ENCODE data around the gene APOO. TPM values are rescaled to one million over a fixed set of nuclear protein-coding genes. Genes with fewer than 3 reads are reported as not detected.

The APOO gene
- total and polyA plus RNA-seq, 2 of the 13 experiments (the other 11 are each of a cell fraction or from before 2014, with no cell fraction given) = 9.7 to 22.1 TPM

- Histone ChIP-seq H3K4me1 (ENCODE audit: insufficient read depth, low read length) (peaks cover 16% of the 10 kb centered on the region), H3K4me2 (ENCODE audit: low read depth, low read length) (no peak overlapping the region), H2AFZ (ENCODE audit: low read length) (no peak overlapping the region), H3K9ac (ENCODE audit: insufficient read depth, low read depth, low read length) (no peak overlapping the region), H3K4me3 (replicated peaks in 1 of 3; ENCODE audit: insufficient read depth in 1 of 3, low read depth in 2 of 3, low read length in 3 of 3) (no peak overlapping the region), H3K27me3 (ENCODE audit: control insufficient read depth in 1 of 2, insufficient read depth in 2 of 2, low read length in 2 of 2) (no peaks in the 10 kb centered on the region), H3K27ac (ENCODE audit: extremely low read length, insufficient read depth, low read length) (no peak overlapping the region), H3K79me2 (ENCODE audit: insufficient read depth, low read length) (no peaks in the 10 kb centered on the region), H3K9me3 (ENCODE audit: low read length) (no peaks in the 10 kb centered on the region), H3K36me3 (replicated peaks in 1 of 2; ENCODE audit: control insufficient read depth in 1 of 2, insufficient read depth in 2 of 2, low read length in 2 of 2) (no peaks in the 10 kb centered on the region), H4K20me1 (ENCODE audit: insufficient read depth, low read length) (no peaks in the 10 kb centered on the region)
- no peak for ATAC-seq
- in situ Hi-C loops (cut with HindIII; ENCODE audit: extremely low pct_ligation_motif_present, low pct_unique_long_range_greater_than_20kb) (no loop called here), intact Hi-C loops (cut with micrococcal nuclease; ENCODE audit: unreplicated experiment) (no loop called here)
- DNase-seq (ENCODE audit: low spot score) = no peak
- CTCF ChIA-PET (ENCODE audit: low intra/inter-chr PET ratio, low total read pairs) = no interaction called here
- WGBS (ENCODE audit: low lambda C conversion rate) = 74% methylated on average over 4 of the region's 4 CpGs
- no peak for FAIRE-seq
- no TSS peak for BruUV-seq (replicated peaks)
- TF ChIP-seq ZNF331 (CRISPR knock-in tag; IDR thresholded peaks at IDR 0.05) (no peak), ZNF296 (CRISPR knock-in tag; conservative IDR thresholded peaks at IDR 0.05) (no peak), ZNF580 (CRISPR knock-in tag; IDR thresholded peaks at IDR 0.05; ENCODE audit: borderline replicate concordance, low read depth) (no peak), E2F5 (CRISPR knock-in tag; conservative IDR thresholded peaks at IDR 0.05) (no peak), ZNF512B (CRISPR knock-in tag; IDR thresholded peaks at IDR 0.05; ENCODE audit: borderline replicate concordance) (no peak), SRSF4 (IDR thresholded peaks at IDR 0.05; ENCODE audit: low read depth, low read length, poor library complexity, severe bottlenecking) (no peak), HMG20A (CRISPR knock-in tag; IDR thresholded peaks at IDR 0.05; ENCODE audit: borderline replicate concordance) (no peak), NR2C2 (CRISPR knock-in tag; IDR thresholded peaks at IDR 0.05; ENCODE audit: borderline replicate concordance) (no peak), CERS6 (CRISPR knock-in tag; IDR thresholded peaks at IDR 0.05) (no peak), HMG20B (CRISPR knock-in tag; conservative IDR thresholded peaks at IDR 0.05) (no peak), ZNF644 (CRISPR knock-in tag; IDR thresholded peaks at IDR 0.05; ENCODE audit: low read depth) (no peak)
- POLR2A ChIA-PET = no interaction called here
Measured at GRCh38 chrX:23855569-23855968, 52.2 kb downstream of the APOO start.
